PC-3 (cell line): ENCODE data around the gene HOXB1. TPM values are rescaled to one million over a fixed set of nuclear protein-coding genes. Genes with fewer than 3 reads are reported as not detected.
A peak's percentile ranks its signal among the peaks of the same experiment; 100 is the strongest.

Source experiments
- ATAC-seq: fragments of 200-7000 bp; cut with Tn5 transposase; 2 replicates; pipeline ENCODE4 v1.9.1; 2020; ENCODE audit warnings: mild to moderate bottlenecking, moderate library complexity
- BruUV-seq: library from RNA; stranded (reverse); fragments of 400-500 nt; replicated peaks from 2 replicates; lab custom pipeline; 2021; lab: Mats Ljungman, UMichigan
- CTCF ChIA-PET: fragments of 300-600 bp; sonication (Branson Sonifier 250); formaldehyde crosslinking; loops from one replicate; lab custom pipeline; 2022; ENCODE audit warnings: antibody characterized with exemption; lab: Charles Lee
- POLR2A ChIA-PET: fragments of 300-600 bp; sonication (Branson Sonifier 250); formaldehyde crosslinking; loops from one replicate; lab custom pipeline; 2022; ENCODE audit warnings: antibody characterized with exemption; ENCODE audit not compliant: unreplicated experiment; lab: Charles Lee
- DNase-seq: peaks from one replicate; pipeline ENCODE4 v3.0.0-alpha.2; 2015
- H2AFZ ChIP-seq: fragments of 300-600 bp; sonication (generic); 2 replicates; pipeline ENCODE4 v1.6.0; 2016; ENCODE audit warnings: antibody characterized with exemption, low read length
- H3F3A ChIP-seq: fragments of 300-600 bp; sonication (generic); one replicate; pipeline ENCODE4 v1.6.0; 2017; ENCODE audit warnings: antibody characterized with exemption, low read length, control low read depth, mild to moderate bottlenecking; ENCODE audit not compliant: unreplicated experiment
- H3K27ac ChIP-seq: fragments of 300-600 bp; sonication (generic); 2 replicates; pipeline ENCODE4 v1.5.1; 2016; ENCODE audit warnings: mild to moderate bottlenecking, low read length
- H3K27me3 ChIP-seq: fragments of 300-600 bp; sonication (generic); 2 replicates; pipeline ENCODE4 v1.6.1; 2016; ENCODE audit warnings: low read length, mixed read lengths
- H3K36me3 ChIP-seq: fragments of 300-600 bp; sonication (generic); 2 replicates; pipeline ENCODE4 v1.6.1; 2016; ENCODE audit warnings: low read depth, mixed run types, low read length, mixed read lengths
- H3K4me1 ChIP-seq: fragments of 300-600 bp; sonication (generic); 2 replicates; pipeline ENCODE4 v1.5.1; 2016; ENCODE audit warnings: low read length; ENCODE audit not compliant: insufficient read depth
- H3K4me2 ChIP-seq: fragments of 300-600 bp; sonication (generic); 2 replicates; pipeline ENCODE4 v1.6.0; 2016; ENCODE audit warnings: low read length
- H3K4me3 ChIP-seq: fragments of 300-600 bp; sonication (generic); 2 replicates; pipeline ENCODE4 v1.5.1; 2016; ENCODE audit warnings: mild to moderate bottlenecking, low read length, mixed read lengths
- H3K79me2 ChIP-seq: fragments of 300-600 bp; sonication (generic); 2 replicates; pipeline ENCODE4 v1.6.1; 2017; ENCODE audit warnings: low read length, mixed read lengths
- H3K9ac ChIP-seq: fragments of 300-600 bp; sonication (generic); 2 replicates; pipeline ENCODE4 v1.6.0; 2016; ENCODE audit warnings: mild to moderate bottlenecking, low read length
- H3K9me2 ChIP-seq: fragments of 300-600 bp; sonication (generic); replicated peaks from 2 replicates; pipeline ENCODE4 v1.6.1; 2016; ENCODE audit warnings: mixed run types, low read length, mixed read lengths
- H3K9me3 ChIP-seq: fragments of 300-600 bp; sonication (generic); 2 replicates; pipeline ENCODE4 v1.6.1; 2016; ENCODE audit warnings: low read length, mixed read lengths
- H4K20me1 ChIP-seq: fragments of 300-600 bp; sonication (generic); 2 replicates; pipeline ENCODE4 v1.6.1; 2016; ENCODE audit warnings: low read length, mixed read lengths
- CTCF ChIP-seq: fragments of 300-600 bp; sonication (generic); conservative IDR thresholded peaks from 2 replicates; pipeline ENCODE4 v1.5.1; 2017; ENCODE audit warnings: antibody characterized with exemption, low read depth, mild to moderate bottlenecking, low read length
- EZH2 ChIP-seq: fragments of 300-600 bp; sonication (generic); IDR thresholded peaks from one replicate; pipeline ENCODE4 v1.6.1; 2017; ENCODE audit warnings: antibody characterized with exemption, mild to moderate bottlenecking, low read length; ENCODE audit not compliant: unreplicated experiment
- EZH2phosphoT487 ChIP-seq: fragments of 300-600 bp; sonication (generic); IDR thresholded peaks from 2 replicates; pipeline ENCODE4 v1.6.1; 2018; ENCODE audit warnings: mild to moderate bottlenecking, antibody characterized with exemption, low read length, borderline replicate concordance
- intact Hi-C: fragments of 100-400 bp; cut with micrococcal nuclease; formaldehyde crosslinking; loops from 2 replicates; pipeline ENCODE4 v1.9.0; 2023
- total RNA-seq: library from RNA; depleted of rRNA; stranded (reverse); fragments of >200 nt; gene quantifications from 2 replicates; pipeline ENCODE4 v1.2.3, GENCODE V29; 2014

The HOXB1 gene
- total RNA-seq, 1 experiment from 2014 or later = not detected

GRCh38 chr17:48571024-48571818 lies 40.4 kb upstream of the HOXB1 start:
- Histone ChIP-seq H3K9me3 (no peaks in the 10 kb centered on the region), H3K27ac (no peak overlapping the region), H3F3A (no peaks in the 10 kb centered on the region), H3K79me2 (no peaks in the 10 kb centered on the region), H3K9ac (no peak overlapping the region), H3K27me3 (no peaks in the 10 kb centered on the region), H3K36me3 (no peaks in the 10 kb centered on the region), H3K9me2 (no peaks in the 10 kb centered on the region), H3K4me1 (peaks cover 12% of the 10 kb centered on the region), H4K20me1 (no peaks in the 10 kb centered on the region), H3K4me3 (no peak overlapping the region), H3K4me2 (no peak overlapping the region), H2AFZ (no peak overlapping the region)
- TSS peak; percentile 13 for BruUV-seq
- ATAC-seq = no peak
- TF ChIP-seq EZH2phosphoT487 (no peak), CTCF (no peak)
- ChIA-PET CTCF (no interaction called here), POLR2A (no interaction called here)
- intact Hi-C loops = no loop called here
- no peak for DNase-seq

GRCh38 chr17:48570325-48571023 lies 39.7 kb upstream of the HOXB1 start:
- no peaks in the 10 kb centered on the region for H3K9me3 ChIP-seq
- H3K4me1 ChIP-seq = peaks cover 8% of the 10 kb centered on the region
- H2AFZ ChIP-seq = no peak overlapping the region
- POLR2A ChIA-PET = no interaction called here
- no peak for DNase-seq
- ATAC-seq = no peak
- H3K36me3 ChIP-seq = no peaks in the 10 kb centered on the region
- no peak overlapping the region for H3K4me3 ChIP-seq
- BruUV-seq = no TSS peak
- no peak overlapping the region for H3K27ac ChIP-seq
- H3K79me2 ChIP-seq = no peaks in the 10 kb centered on the region
- CTCF ChIA-PET = no interaction called here
- H3F3A ChIP-seq = no peaks in the 10 kb centered on the region
- TF ChIP-seq CTCF (no peak), EZH2phosphoT487 (no peak), EZH2 (no peak)
- H3K9me2 ChIP-seq = no peaks in the 10 kb centered on the region
- no peak overlapping the region for H3K4me2 ChIP-seq
- intact Hi-C loops = no loop called here
- no peak overlapping the region for H3K9ac ChIP-seq
- no peaks in the 10 kb centered on the region for H4K20me1 ChIP-seq
- H3K27me3 ChIP-seq = no peaks in the 10 kb centered on the region
